ENCODE measurements around the gene IKBKG.
A peak's percentile ranks its signal among the peaks of the same experiment; 100 is the strongest.
"Not testable (repeated sequence)": the region's sequence is repeated elsewhere in the genome, so short reads cannot be mapped to it uniquely, and the experiment has no call there.

The IKBKG gene

GRCh38 chrX:154526901-154527675 lies 20.3 kb upstream of the IKBKG start:
- peak; percentile 77 for DNase-seq (ENCODE audit: low spot score)

DNA sequence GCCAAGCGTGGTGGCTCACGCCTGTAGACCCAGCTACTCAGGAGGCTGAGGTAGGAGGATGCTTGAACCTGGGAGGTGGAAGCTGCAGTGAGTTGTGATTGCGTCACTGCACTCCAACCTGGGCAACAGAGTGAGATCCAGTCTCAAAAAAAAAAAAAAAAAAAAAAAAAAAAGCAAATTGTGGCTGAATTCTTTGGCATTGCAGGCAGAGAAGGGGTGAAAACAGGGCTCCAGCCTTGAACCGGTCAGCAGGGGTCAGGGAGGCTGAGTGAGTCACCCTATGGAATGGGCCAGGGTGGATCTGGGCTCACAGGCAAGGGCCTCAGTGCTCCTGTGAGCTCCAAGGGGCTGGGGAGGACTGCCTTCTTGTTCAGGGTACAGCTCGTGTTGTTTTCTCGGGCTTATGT lies 18.2 kb upstream of the IKBKG start:
- no peak for DNase-seq (ENCODE audit: low spot score)

- DNase-seq (ENCODE audit: low spot score), result no peak
These were observed 17.1 kb upstream of the IKBKG start for GRCh38 chrX:154530286-154530685.

DNA sequence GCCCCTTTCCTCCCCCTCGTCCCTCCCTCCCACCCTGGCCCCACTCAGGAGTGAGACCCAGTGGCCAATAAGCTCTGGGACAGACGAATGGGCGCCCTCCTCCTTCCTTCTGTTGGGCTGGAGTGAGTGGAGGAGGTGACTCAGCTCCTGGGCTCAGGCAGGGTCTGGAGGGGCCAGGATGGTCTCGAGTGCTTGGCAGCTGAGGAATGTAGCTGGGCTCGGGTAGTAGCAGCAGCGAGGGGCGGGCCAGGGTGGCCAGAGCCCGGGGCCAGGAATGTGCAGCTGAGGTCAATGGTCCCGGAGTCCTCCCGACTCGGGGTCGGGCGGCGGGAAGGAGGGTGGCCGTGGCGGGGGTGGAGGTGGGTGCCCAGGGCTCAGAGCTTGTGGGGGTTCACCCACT lies 15.8 kb upstream of the IKBKG start:
- DNase-seq (ENCODE audit: low spot score), result no peak

DNA sequence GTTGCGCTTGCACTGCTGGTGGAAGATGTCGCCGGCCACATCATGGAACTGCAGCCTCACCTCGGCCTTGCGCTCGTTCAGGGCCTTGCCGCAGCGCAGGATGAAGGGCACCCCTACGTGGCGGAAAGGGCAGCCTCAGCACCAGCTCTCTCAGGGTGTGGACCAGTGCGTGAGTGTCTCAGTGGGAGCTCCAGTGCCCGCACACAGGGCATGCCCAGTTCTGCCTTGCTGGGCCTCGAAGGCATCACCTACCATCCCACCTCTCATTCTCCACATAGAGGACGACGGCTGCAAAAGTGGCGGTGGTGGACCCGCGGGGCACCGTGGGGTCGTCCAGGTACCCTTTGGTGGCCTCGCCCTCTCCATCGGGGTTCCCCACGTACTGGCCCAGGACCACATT lies 14.7 kb upstream of the IKBKG start:
- DNase-seq (ENCODE audit: low spot score), result no peak

DNA sequence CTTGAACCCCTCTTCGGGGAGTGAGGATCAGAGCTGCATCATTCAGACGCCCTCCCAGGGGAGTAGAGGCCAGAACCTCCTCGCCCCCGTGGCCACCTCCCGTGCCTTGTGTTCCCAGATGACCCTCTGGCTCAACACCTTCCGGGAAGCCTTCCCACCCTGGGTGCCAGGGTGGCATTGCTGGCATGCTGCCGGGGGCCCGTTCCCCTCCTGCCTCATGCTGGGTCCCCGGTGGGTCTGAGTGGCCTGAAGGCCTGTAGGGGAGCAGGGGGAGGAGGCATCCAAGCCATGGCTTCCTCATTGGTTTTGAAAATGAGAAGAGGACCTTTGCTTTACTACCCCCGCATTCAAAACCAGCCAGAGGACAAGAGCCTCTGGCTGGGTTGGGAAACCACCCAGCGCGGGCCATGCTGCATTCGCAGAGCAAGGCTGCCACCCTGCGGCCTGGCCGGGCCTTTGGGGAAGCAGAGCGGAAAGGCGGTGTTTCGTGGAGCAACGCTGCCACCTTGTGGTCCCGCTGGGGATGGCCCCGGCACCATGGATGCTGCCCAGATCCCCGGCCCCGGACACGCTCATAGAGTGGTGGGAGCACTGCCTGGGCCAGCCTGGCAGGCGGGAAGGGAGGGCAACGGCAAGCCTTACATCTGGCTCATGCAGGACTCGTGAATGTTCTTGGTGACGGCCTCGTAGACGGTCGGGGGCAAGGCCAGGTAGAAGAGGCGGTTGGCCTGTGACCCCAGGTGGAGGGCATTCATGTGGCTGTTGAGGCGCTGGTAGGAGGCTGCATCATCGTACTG lies 12.7 kb upstream of the IKBKG start:
- DNase-seq (ENCODE audit: low spot score), result peak; percentile 83

DNA sequence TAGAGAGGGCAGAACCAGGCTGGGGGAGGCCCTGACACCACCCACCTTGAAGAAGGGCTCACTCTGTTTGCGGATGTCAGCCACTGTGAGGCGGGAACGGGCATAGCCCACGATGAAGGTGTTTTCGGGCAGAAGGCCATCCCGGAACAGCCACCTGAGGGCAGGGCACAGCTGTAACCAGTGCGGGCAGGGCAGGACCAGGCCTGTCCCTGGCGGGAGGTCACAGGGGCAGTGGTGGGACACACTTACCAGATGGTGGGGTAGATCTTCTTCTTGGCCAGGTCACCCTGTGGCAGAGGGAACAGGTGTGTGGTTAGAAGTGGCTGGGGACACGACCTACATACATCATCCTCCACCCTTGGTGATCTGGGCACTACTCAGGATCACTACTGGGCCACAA lies 11.5 kb upstream of the IKBKG start:
- DNase-seq (ENCODE audit: low spot score), result no peak

GRCh38 chrX:154539077-154539476 lies 8.3 kb upstream of the IKBKG start:
- no peak for DNase-seq (ENCODE audit: low spot score)

DNA sequence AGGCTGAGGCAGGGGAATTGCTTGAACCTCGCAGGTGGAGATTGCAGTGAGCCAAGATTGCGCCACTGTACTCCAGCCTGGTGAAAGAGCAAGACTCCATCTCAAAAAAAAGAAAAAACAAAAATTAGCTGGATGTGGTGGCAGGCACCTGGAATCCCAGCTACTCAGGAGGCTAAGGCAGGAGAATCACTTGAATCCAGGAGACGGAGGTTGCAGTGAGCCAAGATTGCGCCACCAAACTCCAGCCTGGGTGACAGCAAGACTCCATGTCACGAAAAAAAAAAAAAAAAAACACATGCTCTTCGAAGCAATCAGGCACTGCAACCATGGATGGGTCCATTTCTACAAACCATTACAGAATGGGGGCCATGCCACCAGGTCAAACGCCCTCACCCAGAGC lies 7.1 kb upstream of the IKBKG start:
- DNase-seq (ENCODE audit: low spot score), result not testable (repeated sequence)

GRCh38 chrX:154540897-154541535 lies 6.4 kb upstream of the IKBKG start:
- DNase-seq (ENCODE audit: low spot score), result no peak

GRCh38 chrX:154541589-154541895 lies 5.9 kb upstream of the IKBKG start:
- DNase-seq (ENCODE audit: low spot score), result no peak

DNA sequence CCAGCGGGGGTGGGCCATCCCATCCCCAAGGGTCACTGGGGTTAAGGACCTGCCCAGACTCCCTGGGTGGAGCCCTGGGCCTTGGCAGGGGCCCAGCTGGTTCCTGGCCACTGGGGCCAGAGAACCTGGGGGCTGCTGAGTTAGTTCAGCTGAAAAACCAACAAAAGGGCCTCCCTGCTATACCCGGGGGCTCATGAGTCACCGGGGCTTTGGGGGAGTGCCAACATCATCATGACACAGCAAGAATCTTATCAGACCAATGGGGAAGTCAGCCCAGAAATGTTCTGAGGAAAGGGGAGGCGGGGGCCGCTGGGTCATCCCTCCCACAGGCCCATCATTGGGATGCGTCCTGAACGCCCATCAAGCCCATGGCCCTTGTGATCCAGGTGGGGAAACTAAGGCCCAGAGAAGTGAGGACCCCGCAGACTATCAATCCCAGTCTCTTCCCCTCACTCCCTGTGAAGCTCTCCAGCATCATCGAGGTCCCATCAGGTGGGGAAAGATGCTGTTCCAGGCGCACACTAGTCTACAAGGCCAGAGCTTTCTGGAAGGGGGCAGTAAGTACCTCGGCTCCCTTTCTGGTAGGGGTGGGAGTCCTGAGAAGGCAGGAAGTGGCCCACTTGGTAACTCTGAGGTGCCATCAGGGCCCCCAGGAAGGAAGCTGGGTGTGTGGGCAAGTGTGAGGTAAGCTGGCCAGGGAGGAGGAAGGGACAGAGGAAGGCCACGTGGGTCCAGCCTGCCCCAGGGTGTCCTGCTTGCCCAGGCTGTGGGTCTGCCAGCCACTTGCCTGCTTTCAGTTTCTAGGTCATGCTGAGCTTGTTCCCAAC lies 5.3 kb upstream of the IKBKG start:
- peak; percentile 90 for DNase-seq (ENCODE audit: low spot score)

DNA sequence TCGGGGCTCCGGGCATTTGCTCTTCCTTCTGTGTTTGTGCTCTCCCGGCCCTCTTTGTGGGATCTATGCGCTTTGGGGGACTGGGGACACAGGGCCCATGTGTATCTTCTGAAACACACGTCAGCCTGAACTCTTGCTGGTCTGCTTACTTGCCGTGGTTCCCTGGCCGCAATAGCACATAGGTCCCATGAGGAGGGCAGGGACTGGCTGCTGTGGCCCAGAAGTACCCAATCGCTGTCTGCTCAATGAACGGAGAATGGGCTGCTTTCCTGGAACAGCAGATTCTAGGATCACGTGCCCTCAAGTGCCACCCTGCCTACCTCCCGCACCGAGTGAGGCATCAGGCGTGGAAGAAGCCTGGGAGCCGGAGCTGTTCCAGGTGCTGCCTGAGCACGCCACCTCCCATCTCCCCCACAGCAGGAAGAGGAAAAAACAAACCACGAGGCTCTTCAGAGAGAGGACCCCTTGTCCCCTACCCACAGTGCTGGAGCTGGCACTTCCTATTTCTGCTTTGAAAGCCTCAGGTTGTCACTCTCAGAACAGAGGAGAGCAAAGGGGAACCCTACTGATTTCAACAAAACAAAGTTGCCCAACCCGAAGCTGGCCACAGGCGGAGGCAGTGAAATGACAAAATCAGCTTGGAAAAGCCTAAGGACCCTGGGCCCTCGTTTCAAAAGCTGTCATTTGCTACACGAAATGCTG lies 4.5 kb upstream of the IKBKG start:
- DNase-seq (ENCODE audit: low spot score), result peak; percentile 72

GRCh38 chrX:154545673-154546274 lies 1.6 kb upstream of the IKBKG start:
- no peak for DNase-seq (ENCODE audit: low spot score)

DNA sequence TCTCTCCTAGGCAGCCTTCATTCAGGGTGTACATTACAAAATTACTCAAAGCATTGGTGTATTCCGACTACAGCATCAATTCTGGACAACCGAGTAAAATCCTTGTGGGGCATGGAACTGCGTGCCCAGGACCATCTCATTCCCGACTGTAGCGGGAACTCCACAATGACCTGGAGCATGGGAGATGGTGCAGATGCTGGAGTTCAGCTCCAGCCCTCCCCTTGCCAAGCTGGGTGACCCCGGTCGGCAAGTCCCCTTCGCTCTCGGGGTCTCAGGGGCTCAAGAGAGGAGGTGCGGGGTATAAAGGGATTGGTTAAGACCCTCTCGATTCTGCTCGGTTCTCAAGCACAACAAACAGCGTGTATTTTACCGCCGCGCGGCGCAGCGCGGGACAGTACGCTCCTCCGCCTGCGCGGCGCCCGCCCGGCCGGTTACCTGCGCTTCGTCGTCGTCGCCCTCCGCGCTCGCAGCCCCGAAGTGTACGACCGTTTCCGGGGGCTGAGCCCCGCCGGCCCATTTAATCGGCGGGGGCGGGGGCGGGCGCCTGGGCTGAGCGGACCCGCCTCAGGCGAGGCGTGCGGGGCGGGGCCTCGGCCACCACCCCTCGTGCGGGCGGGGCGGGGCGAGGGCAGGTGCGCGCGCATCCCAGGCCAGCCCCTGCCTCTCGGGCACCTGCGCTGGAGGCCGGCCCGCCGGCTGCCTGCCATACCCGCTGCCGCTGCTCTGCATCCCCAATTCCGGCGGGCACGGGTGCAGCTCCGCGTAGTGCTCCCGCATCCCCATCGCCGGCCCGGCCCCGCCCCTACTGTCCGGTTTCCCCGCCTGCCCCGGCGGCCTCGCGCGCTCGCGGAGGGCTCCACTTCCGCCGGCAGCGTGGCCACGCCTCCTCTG lies 821 bp upstream of the IKBKG start, which contains the start of gene G6PD:
TSS of gene G6PD (minus strand) at position 493 of the 891 bp plus-strand sequence. CDS start 691 bp downstream, outside the sequence.
- peak; percentile 74 for DNase-seq (ENCODE audit: low spot score)

DNA sequence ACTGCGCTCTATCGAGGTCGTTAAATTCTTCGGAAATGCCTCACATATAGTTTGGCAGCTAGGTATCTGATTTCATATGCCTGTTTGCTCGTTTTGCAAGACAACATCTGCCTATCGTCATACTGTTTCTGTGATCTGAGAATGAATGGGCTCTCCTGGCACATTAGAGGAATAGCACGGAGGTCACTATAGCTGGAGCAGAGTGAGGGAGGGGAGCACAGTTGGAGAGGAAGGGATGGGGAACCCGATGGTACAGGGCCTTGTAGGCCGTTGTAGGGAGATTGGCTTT lies 552 bp downstream of the IKBKG start:
- no peak for DNase-seq (ENCODE audit: low spot score)

DNA sequence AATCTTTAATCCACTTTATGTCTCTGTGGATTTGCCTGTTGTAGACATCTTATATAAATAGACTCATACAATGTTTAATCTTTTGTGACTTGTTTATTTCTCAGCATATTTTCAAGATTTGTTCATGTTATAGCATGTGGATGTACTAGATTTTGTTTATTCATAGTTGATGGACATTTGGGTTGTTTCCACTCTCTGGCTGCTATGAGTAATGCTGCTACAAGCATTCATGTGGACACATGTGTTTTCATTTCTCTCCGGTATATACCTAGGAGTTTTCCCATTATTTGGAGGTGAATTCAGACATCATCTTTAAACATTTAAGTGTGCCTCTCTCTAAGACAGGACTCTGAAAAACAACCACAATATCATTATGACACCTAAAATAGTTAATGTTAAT lies 2.3 kb downstream of the IKBKG start:
- DNase-seq (ENCODE audit: low spot score), result no peak

DNA sequence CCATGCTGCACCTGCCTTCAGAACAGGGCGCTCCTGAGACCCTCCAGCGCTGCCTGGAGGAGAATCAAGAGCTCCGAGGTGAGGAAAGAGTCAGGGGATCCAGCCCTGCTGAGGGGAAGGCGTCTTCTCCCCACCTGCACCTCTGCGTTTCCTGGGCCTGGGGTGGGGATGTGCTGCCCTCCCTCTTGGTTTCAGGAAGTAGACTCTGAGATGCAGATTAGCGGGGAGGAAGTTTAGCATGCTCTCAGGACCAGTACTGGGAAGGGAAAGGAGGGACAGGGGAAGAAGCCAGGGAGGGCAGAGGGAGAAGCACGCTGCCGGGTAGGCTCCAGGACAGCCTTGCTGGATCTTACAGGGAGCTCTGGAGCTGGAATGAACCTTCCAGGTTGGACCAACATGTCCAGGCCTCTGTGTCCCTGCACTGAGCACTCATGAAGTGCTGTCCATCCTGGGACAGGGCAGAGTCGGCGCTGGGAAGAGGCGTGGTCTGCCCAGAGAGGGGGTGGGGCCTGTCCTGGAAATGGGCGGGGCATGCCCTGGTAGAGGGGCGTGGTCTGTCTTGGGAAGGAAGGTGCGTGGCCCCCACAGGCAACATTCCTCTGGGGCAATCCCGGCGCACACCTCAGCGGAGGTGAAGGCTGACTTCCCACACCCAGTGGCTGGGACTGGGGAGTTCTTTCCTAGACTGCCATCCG lies 4.8 kb downstream of the IKBKG start:
- not testable (repeated sequence) for DNase-seq (ENCODE audit: low spot score)

GRCh38 chrX:154558060-154558690 lies 10.8 kb downstream of the IKBKG start:
- DNase-seq (ENCODE audit: low spot score), result not testable (repeated sequence)

Data from hematopoietic multipotent progenitor cell treated with erythropoietin and hydrocortisone succinate and interleukin-3 and kit ligand, for 15 days (in vitro differentiated cells).